Pancreas (tissue), 10 donors: ENCODE data around the gene THYN1. TPM values are rescaled to one million over a fixed set of nuclear protein-coding genes. Genes with fewer than 3 reads are reported as not detected.

Source experiments
- ATAC-seq, 4 donors: fragments of 200-7000 bp; cut with Tn5 transposase; one replicate each; pipeline versions ENCODE4 v1.8.0 to v1.9.1; 2020; ENCODE audit warnings: mild to moderate bottlenecking in 4 of 4, moderate library complexity in 4 of 4
- DNase-seq, 6 donors: peaks; one replicate each; pipeline ENCODE4 v3.0.0-alpha.2; 2020
- FAIRE-seq: peaks from 2 replicates; lab custom pipeline; 2012; peaks lifted over from hg19 to GRCh38; lab: Jason Lieb, UNC
- H3K27ac ChIP-seq, 4 donors: fragments of 200-600 bp; sonication (generic); 1 replicate in 3 of 4; 2 replicates in 1 of 4; pipeline versions ENCODE4 v1.5.0 to v1.8.0; 2020
- H3K27me3 ChIP-seq, 4 donors: fragments of 200-600 bp; one replicate each; pipeline ENCODE4 v1.8.0; 2021
- H3K36me3 ChIP-seq, 3 donors: fragments of 200-600 bp; sonication (generic) in 1 of 3; one replicate each; pipeline versions ENCODE4 v1.5.0 to v1.8.0; 2020 to 2021
- H3K4me1 ChIP-seq, 3 donors: fragments of 200-600 bp; one replicate each; pipeline ENCODE4 v1.8.0; 2021
- H3K4me3 ChIP-seq, 4 donors: fragments of 200-600 bp; sonication (generic) in 2 of 4; one replicate each; pipeline versions ENCODE4 v1.5.0 to v1.8.0; 2020 to 2021
- H3K9me3 ChIP-seq, 4 donors: fragments of 200-600 bp; one replicate each; pipeline ENCODE4 v1.8.0; 2021
- CTCF ChIP-seq, 4 donors: fragments of 200-600 bp; sonication (generic) in 3 of 4; IDR thresholded peaks; one replicate each; pipeline versions ENCODE4 v1.5.0 to v1.8.0; 2021; ENCODE audit warnings: antibody characterized with exemption in 4 of 4
- WGBS, 2 donors: extraction: QIAGEN DNeasy Blood & Tissue Kit; methylation state at CpG; one replicate each; pipeline ENCODE4 v1.1.7; 2013; 5-methylcytosine and 5-hydroxymethylcytosine counted together
- intact Hi-C, 3 donors: fragments of 100-400 bp; cut with DNase I; formaldehyde crosslinking; loops; one replicate each; pipeline versions ENCODE4 v1.11.1 to v1.14.2; 2022
- polyA plus RNA-seq, 2 donors: library from polyadenylated mRNA; stranded (reverse); fragments of 200-250 nt; gene quantifications; one replicate each; pipeline ENCODE4 v1.2.3, GENCODE V29; 2013
- total RNA-seq, 6 donors: library from RNA; stranded (reverse); fragmentation: NEBNext Ultra II Directional in 4 of 6; extraction: Animal tissue kit (Norgen Biotek cat#: 25700) in 4 of 6; gene quantifications; one replicate each; pipeline versions ENCODE4 v1.2.1 to v1.2.4, GENCODE V29; 2021 to 2023
- donor health status: healthy with polysubstance abuse.
- donor health status: DM: no; HTN: no; CAD: no; lungs with moderate emphysema.
- donor health status: DM: no; HTN: no; CAD: no.
- donor health status: control.
- donor health status: control.
- donor health status: Bipolar disorder and iron deficiency.
- donor health status: DM: yes; HTN: yes; CAD: no.
- donor health status: DM: no; HTN: no; CAD: no.
- donor health status: DM: no; HTN: no; CAD: no.
- donor health status: DM: yes; HTN: yes; CAD: no.

THYN1 gene
- total and polyA plus RNA-seq, 8 donors = 10.3 to 50.0 (median 17.5) TPM

DNA sequence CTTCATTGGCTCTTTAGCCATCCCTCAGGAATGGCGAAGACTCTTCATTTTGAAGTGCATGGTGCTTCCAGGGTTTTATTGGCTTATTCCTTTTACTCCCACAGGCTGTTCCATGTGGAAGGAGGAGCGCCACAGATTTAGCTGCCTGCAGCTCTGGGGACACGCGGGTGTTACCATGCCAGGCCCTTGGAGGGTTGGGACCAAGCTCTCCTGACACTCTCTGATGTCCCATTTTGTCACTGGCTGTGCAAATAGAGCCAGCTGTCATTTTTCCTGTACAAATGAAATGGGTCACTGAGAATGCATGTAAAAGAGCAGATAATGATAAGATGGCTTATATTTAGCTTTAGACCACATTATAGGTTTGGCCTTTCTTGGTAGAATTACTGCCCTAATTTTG lies 9.2 kb downstream of the THYN1 start:
- DNase-seq = no peak
- Histone ChIP-seq H3K27me3 (no peaks in the 10 kb centered on the region), H3K27ac (no peak overlapping the region), H3K9me3 (no peaks in the 10 kb centered on the region), H3K36me3 (peaks cover 0 to 43% (median 19%) of the 10 kb centered on the region in 3 donors), H3K4me1 (no peaks in the 10 kb centered on the region), H3K4me3 (no peak overlapping the region)
- 76 to 77% methylated on average over 4 of the region's 4 CpGs for WGBS, 2 donors
- intact Hi-C loops = no loop called here
- ATAC-seq = peak in 3 of 4 donors; percentile 19 to 64 (median 51)
- FAIRE-seq = no peak
- TF ChIP-seq CTCF (IDR thresholded peaks at IDR 0.05) = no peak

GRCh38 chr11:134242376-134242775 lies 10.8 kb downstream of the THYN1 start:
- no peaks in the 10 kb centered on the region for H3K9me3 ChIP-seq
- no peaks in the 10 kb centered on the region for H3K4me1 ChIP-seq
- no peaks in the 10 kb centered on the region for H3K27me3 ChIP-seq
- WGBS, 2 donors = 86 to 90% methylated on average over 9 of the region's 9 CpGs
- no peak for DNase-seq
- no peak overlapping the region for H3K27ac ChIP-seq
- FAIRE-seq = no peak
- TF ChIP-seq CTCF (IDR thresholded peaks at IDR 0.05) = no peak
- intact Hi-C loops = no loop called here
- ATAC-seq = no peak
- no peak overlapping the region for H3K4me3 ChIP-seq
- peaks cover 0 to 29% (median 19%) of the 10 kb centered on the region in 3 donors for H3K36me3 ChIP-seq

DNA sequence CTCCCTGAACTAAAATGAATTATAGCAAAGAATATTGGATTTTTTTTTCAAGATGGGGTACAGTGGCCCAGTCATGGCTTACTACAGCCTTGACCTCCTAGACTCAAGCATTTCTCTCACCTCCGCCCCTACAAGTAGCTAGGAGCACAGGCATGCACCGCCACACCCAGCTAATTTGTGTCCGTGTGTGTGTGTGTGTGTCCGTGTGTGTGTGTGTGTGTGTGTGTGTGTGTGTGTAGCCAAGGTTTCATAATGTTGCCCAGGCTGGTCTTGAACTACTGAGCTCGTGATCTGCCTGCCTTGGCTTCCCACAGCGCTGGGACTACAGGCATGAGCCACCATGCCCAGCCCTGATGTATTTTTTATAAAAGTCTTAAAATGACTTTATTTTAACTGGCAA lies 12.6 kb downstream of the THYN1 start:
- Histone ChIP-seq H3K9me3 (no peaks in the 10 kb centered on the region), H3K27ac (no peak overlapping the region), H3K4me3 (no peak overlapping the region), H3K27me3 (no peaks in the 10 kb centered on the region), H3K4me1 (no peaks in the 10 kb centered on the region), H3K36me3 (peaks cover 0 to 22% (median 15%) of the 10 kb centered on the region in 3 donors)
- intact Hi-C loops = no loop called here
- ATAC-seq (no peak), DNase-seq (no peak), FAIRE-seq (no peak)
- no peak for TF ChIP-seq CTCF (IDR thresholded peaks at IDR 0.05)
- 71% methylated on average over 6 of the region's 6 CpGs for WGBS, 2 donors

DNA sequence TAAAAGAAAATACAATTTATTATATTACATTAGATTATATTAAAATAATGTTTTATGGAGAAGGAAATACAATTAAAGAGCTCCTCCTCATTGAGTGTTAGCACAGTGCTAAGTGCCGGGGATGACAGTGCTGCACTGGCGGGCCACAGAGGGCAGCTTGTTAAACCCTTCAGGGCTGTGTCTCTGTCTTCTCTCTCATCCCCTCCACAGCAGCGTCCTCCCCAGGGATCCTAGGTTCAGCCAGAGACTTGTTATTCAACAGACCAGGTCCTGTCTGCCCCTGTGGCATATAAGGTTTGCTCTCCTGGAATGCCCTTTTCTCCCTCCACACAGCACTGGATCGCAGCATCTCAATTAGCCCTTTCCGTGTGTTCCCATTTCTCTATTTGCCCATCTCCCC lies 14.2 kb downstream of the THYN1 start:
- FAIRE-seq = no peak
- intact Hi-C loops = no loop called here
- ATAC-seq = no peak

More for the DNA sequence above, 14.2 kb downstream of the THYN1 start:
- peaks cover 0 to 3% (median 0%) of the 10 kb centered on the region in 3 donors for H3K4me1 ChIP-seq
- WGBS, 2 donors = 93 to 96% methylated on average over 5 of the region's 5 CpGs
- peaks cover 0 to 22% (median 6%) of the 10 kb centered on the region in 3 donors for H3K36me3 ChIP-seq
- H3K27ac ChIP-seq = no peak overlapping the region
- no peak overlapping the region for H3K4me3 ChIP-seq
- TF ChIP-seq CTCF (IDR thresholded peaks at IDR 0.05) = no peak
- no peaks in the 10 kb centered on the region for H3K27me3 ChIP-seq
- DNase-seq = no peak
- H3K9me3 ChIP-seq = no peaks in the 10 kb centered on the region
